AG09309 (cell line): ENCODE data around the gene F12.

ENCODE experiments used
- DNase-seq: peaks from one replicate; pipeline ENCODE4 v3.0.0-alpha.2; 2010; ENCODE audit warnings: low read depth
- H3K4me3 ChIP-seq: 2 replicates; pipeline ENCODE4 v1.5.1; 2011; ENCODE audit warnings: mild to moderate bottlenecking, low read depth, low read length, moderate library complexity; ENCODE audit not compliant: control insufficient read depth
- TF ChIP-seq, protein P1 (sequence below): IDR thresholded peaks from 2 replicates; pipeline ENCODE4 v1.5.1; 2011; ENCODE audit warnings: mild to moderate bottlenecking, low read depth, low read length, inconsistent platforms; ENCODE audit not compliant: insufficient read depth, control insufficient read depth; ENCODE audit errors: missing control alignments

Gene F12

DNA sequence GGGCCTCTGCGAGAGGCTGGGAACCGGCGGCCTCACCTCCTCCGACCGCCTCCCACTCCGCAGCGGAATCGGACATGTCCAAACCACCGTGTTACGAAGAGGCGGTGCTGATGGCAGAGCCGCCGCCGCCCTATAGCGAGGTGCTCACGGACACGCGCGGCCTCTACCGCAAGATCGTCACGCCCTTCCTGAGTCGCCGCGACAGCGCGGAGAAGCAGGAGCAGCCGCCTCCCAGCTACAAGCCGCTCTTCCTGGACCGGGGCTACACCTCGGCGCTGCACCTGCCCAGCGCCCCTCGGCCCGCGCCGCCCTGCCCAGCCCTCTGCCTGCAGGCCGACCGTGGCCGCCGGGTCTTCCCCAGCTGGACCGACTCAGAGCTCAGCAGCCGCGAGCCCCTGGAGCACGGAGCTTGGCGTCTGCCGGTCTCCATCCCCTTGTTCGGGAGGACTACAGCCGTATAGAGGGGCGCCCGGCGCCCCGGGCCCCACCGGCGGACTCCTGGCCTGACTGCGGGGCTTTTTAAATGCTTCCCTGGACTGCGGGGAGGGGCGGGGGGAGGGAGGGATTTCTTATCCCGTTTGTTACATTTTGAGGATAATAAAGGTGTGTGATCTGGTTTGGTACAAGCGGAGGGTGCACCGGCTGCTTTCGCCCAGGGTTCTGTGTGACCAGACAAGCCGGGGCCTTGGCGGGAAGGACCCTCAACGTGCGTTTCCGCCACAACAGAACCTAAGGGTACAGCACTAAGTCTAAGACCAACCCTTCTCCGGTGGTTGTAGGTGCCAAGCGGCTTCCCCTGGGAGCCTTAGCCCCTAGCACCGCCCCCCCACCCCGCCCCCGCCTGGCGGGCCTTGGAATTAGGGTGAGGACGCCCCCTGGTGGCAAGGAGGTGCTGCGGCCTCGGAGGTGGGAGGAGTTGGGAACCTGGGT, 46.6 kb upstream of the F12 start:
- H3K4me3 ChIP-seq: peak overlapping the region; percentile 33
- DNase-seq: no peak
- TF ChIP-seq, protein P1, sequence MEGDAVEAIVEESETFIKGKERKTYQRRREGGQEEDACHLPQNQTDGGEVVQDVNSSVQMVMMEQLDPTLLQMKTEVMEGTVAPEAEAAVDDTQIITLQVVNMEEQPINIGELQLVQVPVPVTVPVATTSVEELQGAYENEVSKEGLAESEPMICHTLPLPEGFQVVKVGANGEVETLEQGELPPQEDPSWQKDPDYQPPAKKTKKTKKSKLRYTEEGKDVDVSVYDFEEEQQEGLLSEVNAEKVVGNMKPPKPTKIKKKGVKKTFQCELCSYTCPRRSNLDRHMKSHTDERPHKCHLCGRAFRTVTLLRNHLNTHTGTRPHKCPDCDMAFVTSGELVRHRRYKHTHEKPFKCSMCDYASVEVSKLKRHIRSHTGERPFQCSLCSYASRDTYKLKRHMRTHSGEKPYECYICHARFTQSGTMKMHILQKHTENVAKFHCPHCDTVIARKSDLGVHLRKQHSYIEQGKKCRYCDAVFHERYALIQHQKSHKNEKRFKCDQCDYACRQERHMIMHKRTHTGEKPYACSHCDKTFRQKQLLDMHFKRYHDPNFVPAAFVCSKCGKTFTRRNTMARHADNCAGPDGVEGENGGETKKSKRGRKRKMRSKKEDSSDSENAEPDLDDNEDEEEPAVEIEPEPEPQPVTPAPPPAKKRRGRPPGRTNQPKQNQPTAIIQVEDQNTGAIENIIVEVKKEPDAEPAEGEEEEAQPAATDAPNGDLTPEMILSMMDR: peak; percentile 97

GRCh38 chr5:177455036-177455660, 45.8 kb upstream of the F12 start:
- DNase-seq: no peak
- TF ChIP-seq, protein P1: peak; percentile 54
- peak overlapping the region; percentile 36 for H3K4me3 ChIP-seq

DNA sequence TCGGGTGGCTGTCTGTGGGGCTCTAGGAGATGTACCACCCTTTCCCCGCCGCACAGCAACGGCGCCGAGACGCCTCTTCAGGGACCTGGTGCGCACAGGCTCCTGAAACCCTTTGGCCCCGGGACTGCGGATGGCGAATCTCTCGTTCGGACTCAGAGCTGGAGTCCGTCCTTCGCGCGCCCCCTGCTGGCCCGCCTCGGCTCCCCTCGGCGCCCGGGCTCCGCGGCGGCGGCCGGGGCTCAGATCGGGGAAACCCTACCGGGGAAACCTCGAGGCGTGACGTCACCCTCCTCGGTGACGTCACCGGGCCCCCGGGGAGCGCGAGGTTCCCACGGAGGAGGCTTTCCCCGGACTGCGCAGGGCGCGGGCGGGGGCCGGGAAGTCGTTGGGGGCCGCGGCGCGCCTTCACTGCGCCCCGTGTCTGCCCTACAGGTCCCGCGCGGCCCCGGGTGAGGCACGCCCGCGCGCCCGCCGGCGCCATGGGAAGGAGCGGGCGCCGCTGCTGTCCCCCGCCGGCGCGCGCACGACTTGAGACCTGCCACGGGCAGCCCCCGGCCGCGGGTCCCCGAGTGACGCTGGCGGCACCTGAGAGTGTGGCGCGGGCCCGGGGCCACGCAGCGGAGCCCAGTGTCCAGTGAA, 45.2 kb upstream of the F12 start:
- no peak for DNase-seq
- TF ChIP-seq, protein P1: peak; percentile 64
- peak overlapping the region; percentile 36 for H3K4me3 ChIP-seq

DNA sequence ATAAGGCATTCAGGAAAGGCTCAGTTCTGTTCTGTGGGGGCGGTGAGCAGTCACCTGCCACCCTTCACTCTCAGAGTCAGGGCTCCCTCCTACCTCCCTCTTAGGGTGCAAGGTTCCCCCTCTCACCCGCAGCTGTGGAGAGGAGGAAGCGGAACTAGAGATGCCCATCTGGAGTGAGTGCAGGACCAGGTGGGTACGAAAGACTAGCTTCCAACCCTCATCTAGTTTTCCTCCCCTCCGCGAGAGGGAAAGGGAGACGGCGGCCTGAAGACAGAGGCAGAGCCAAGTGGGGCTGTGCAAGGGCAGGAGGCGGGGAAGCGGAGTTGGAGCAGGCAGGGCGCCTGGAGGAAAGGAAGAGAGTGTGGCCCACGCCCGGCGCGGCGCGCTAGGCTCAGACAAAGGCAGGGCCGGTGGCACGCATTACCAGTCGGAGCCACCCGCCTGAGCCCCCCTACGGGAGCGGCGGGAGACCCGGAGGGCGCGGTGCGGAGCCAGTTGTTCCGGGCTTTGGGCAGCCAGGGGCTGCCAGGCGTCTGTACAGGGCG, 44.6 kb upstream of the F12 start:
- DNase-seq: no peak
- H3K4me3 ChIP-seq: peak overlapping the region; percentile 33
- TF ChIP-seq, protein P1: no peak

DNA sequence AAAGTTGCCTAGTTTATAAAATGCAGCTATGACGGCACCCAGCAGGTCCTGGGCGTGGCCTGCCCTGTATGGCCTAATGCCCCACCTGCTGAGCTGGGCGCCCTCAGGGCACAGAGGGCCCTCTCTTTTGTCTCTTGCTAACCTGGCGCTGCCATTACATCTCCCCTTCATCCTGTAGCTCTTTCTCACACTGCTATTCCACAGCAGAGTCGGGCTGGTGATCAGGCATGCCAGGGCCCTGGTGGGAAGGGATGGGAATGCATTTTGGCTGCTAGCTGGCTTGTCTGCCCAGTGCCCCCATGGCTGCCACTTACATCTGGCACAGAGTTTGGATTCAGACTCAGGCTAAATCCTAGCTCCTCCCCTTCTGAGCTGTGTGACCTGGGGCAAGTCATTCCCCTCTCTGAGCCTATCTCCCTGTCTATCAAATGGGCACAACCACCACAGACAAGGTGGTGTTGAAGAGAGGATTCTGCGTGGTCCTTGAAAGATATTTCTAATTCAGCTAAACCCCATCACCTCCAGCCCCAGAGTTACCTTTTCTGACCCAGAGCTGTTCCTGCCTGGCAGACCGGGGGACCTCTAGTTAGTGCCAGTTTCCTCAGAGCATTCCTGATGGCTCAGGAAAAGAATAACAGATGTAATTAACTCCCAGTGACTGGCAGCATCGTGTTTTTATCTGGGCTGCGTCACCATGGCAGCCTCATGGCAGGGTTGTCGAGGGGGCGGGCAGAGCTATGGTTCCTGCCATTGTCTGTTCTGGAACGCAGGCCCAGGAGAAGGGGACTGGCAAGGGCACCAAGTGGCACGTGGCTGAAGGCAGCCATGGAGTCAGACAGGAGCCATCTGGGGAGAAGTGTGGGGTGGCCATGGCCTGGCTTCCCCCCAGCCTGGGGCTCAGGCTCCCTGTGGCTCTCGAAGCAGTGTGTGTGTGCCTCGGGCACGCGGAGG, 43.6 kb upstream of the F12 start:
- TF ChIP-seq, protein P1: no peak
- no peak overlapping the region for H3K4me3 ChIP-seq
- no peak for DNase-seq
